PC-3 (cell line): ENCODE results near the gene DCUN1D4. TPM values are rescaled to one million over a fixed set of nuclear protein-coding genes. Genes with fewer than 3 reads are reported as not detected.

Experiments used
- ATAC-seq: fragments of 200-7000 bp; cut with Tn5 transposase; 2 replicates; pipeline ENCODE4 v1.9.1; 2020; ENCODE audit warnings: mild to moderate bottlenecking, moderate library complexity
- BruUV-seq: library from RNA; stranded (reverse); fragments of 400-500 nt; replicated peaks from 2 replicates; lab custom pipeline; 2021; lab: Mats Ljungman, UMichigan
- CTCF ChIA-PET: fragments of 300-600 bp; sonication (Branson Sonifier 250); formaldehyde crosslinking; loops from one replicate; lab custom pipeline; 2022; ENCODE audit warnings: antibody characterized with exemption; lab: Charles Lee
- POLR2A ChIA-PET: fragments of 300-600 bp; sonication (Branson Sonifier 250); formaldehyde crosslinking; loops from one replicate; lab custom pipeline; 2022; ENCODE audit warnings: antibody characterized with exemption; ENCODE audit not compliant: unreplicated experiment; lab: Charles Lee
- DNase-seq: peaks from one replicate; pipeline ENCODE4 v3.0.0-alpha.2; 2015
- H2AFZ ChIP-seq: fragments of 300-600 bp; sonication (generic); 2 replicates; pipeline ENCODE4 v1.6.0; 2016; ENCODE audit warnings: antibody characterized with exemption, low read length
- H3F3A ChIP-seq: fragments of 300-600 bp; sonication (generic); one replicate; pipeline ENCODE4 v1.6.0; 2017; ENCODE audit warnings: antibody characterized with exemption, low read length, control low read depth, mild to moderate bottlenecking; ENCODE audit not compliant: unreplicated experiment
- H3K27ac ChIP-seq: fragments of 300-600 bp; sonication (generic); 2 replicates; pipeline ENCODE4 v1.5.1; 2016; ENCODE audit warnings: mild to moderate bottlenecking, low read length
- H3K27me3 ChIP-seq: fragments of 300-600 bp; sonication (generic); 2 replicates; pipeline ENCODE4 v1.6.1; 2016; ENCODE audit warnings: low read length, mixed read lengths
- H3K36me3 ChIP-seq: fragments of 300-600 bp; sonication (generic); 2 replicates; pipeline ENCODE4 v1.6.1; 2016; ENCODE audit warnings: low read depth, mixed run types, low read length, mixed read lengths
- H3K4me1 ChIP-seq: fragments of 300-600 bp; sonication (generic); 2 replicates; pipeline ENCODE4 v1.5.1; 2016; ENCODE audit warnings: low read length; ENCODE audit not compliant: insufficient read depth
- H3K4me2 ChIP-seq: fragments of 300-600 bp; sonication (generic); 2 replicates; pipeline ENCODE4 v1.6.0; 2016; ENCODE audit warnings: low read length
- H3K4me3 ChIP-seq: fragments of 300-600 bp; sonication (generic); 2 replicates; pipeline ENCODE4 v1.5.1; 2016; ENCODE audit warnings: mild to moderate bottlenecking, low read length, mixed read lengths
- H3K79me2 ChIP-seq: fragments of 300-600 bp; sonication (generic); 2 replicates; pipeline ENCODE4 v1.6.1; 2017; ENCODE audit warnings: low read length, mixed read lengths
- H3K9ac ChIP-seq: fragments of 300-600 bp; sonication (generic); 2 replicates; pipeline ENCODE4 v1.6.0; 2016; ENCODE audit warnings: mild to moderate bottlenecking, low read length
- H3K9me2 ChIP-seq: fragments of 300-600 bp; sonication (generic); replicated peaks from 2 replicates; pipeline ENCODE4 v1.6.1; 2016; ENCODE audit warnings: mixed run types, low read length, mixed read lengths
- H3K9me3 ChIP-seq: fragments of 300-600 bp; sonication (generic); 2 replicates; pipeline ENCODE4 v1.6.1; 2016; ENCODE audit warnings: low read length, mixed read lengths
- H4K20me1 ChIP-seq: fragments of 300-600 bp; sonication (generic); 2 replicates; pipeline ENCODE4 v1.6.1; 2016; ENCODE audit warnings: low read length, mixed read lengths
- EZH2 ChIP-seq: fragments of 300-600 bp; sonication (generic); IDR thresholded peaks from one replicate; pipeline ENCODE4 v1.6.1; 2017; ENCODE audit warnings: antibody characterized with exemption, mild to moderate bottlenecking, low read length; ENCODE audit not compliant: unreplicated experiment
- EZH2phosphoT487 ChIP-seq: fragments of 300-600 bp; sonication (generic); IDR thresholded peaks from 2 replicates; pipeline ENCODE4 v1.6.1; 2018; ENCODE audit warnings: mild to moderate bottlenecking, antibody characterized with exemption, low read length, borderline replicate concordance
- intact Hi-C: fragments of 100-400 bp; cut with micrococcal nuclease; formaldehyde crosslinking; loops from 2 replicates; pipeline ENCODE4 v1.9.0; 2023
- total RNA-seq: library from RNA; depleted of rRNA; stranded (reverse); fragments of >200 nt; gene quantifications from 2 replicates; pipeline ENCODE4 v1.2.3, GENCODE V29; 2014
- TF ChIP-seq, protein P1 (sequence below): fragments of 300-600 bp; sonication (generic); conservative IDR thresholded peaks from 2 replicates; pipeline ENCODE4 v1.5.1; 2017; ENCODE audit warnings: antibody characterized with exemption, low read depth, mild to moderate bottlenecking, low read length

DCUN1D4 gene
- total RNA-seq, 1 experiment from 2014 or later, result 44.8 TPM

DNA sequence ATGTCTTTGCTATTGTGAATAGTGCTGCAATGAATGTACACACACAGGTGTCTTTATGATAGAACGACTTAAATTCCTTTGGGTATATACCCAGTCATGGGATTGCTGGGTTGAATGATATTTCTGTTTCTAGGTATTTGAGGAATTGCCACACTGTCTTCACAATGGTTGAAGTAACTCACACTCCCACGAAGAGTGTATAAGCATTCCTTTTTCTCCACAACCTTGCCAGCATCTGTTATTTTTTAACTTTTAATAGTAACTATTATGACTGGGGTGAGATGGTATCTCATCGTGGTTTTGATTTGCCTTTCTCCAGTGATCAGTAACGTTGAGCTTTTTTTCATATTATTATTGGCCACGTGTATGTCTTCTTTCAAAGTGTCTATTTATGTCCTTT, 17.6 kb upstream of the DCUN1D4 start:
- POLR2A ChIA-PET, result no interaction called here
- TF ChIP-seq EZH2 (no peak), EZH2phosphoT487 (no peak)
- TF ChIP-seq, protein P1, sequence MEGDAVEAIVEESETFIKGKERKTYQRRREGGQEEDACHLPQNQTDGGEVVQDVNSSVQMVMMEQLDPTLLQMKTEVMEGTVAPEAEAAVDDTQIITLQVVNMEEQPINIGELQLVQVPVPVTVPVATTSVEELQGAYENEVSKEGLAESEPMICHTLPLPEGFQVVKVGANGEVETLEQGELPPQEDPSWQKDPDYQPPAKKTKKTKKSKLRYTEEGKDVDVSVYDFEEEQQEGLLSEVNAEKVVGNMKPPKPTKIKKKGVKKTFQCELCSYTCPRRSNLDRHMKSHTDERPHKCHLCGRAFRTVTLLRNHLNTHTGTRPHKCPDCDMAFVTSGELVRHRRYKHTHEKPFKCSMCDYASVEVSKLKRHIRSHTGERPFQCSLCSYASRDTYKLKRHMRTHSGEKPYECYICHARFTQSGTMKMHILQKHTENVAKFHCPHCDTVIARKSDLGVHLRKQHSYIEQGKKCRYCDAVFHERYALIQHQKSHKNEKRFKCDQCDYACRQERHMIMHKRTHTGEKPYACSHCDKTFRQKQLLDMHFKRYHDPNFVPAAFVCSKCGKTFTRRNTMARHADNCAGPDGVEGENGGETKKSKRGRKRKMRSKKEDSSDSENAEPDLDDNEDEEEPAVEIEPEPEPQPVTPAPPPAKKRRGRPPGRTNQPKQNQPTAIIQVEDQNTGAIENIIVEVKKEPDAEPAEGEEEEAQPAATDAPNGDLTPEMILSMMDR, result no peak
- Histone ChIP-seq H3K79me2 (no peaks in the 10 kb centered on the region), H3K9me3 (0 out of 2 replicates have a peak, but pooled peaks cover 4% of the 10 kb centered on the region), H3K9me2 (no peaks in the 10 kb centered on the region), H3K4me2 (no peak overlapping the region), H3F3A (no peaks in the 10 kb centered on the region), H3K9ac (no peak overlapping the region), H4K20me1 (no peaks in the 10 kb centered on the region), H3K4me3 (no peak overlapping the region), H3K4me1 (no peaks in the 10 kb centered on the region), H3K27me3 (no peaks in the 10 kb centered on the region), H2AFZ (no peak overlapping the region), H3K27ac (no peak overlapping the region), H3K36me3 (no peaks in the 10 kb centered on the region)
- intact Hi-C loops, result no loop called here
- CTCF ChIA-PET, result no interaction called here
- no TSS peak for BruUV-seq
- no peak for DNase-seq
- ATAC-seq, result no peak

- no peaks in the 10 kb centered on the region for H3F3A ChIP-seq
- H3K27me3 ChIP-seq, result no peaks in the 10 kb centered on the region
- no peak overlapping the region for H3K9ac ChIP-seq
- ATAC-seq, result no peak
- CTCF ChIA-PET, result no interaction called here
- no peak overlapping the region for H3K4me2 ChIP-seq
- no TSS peak for BruUV-seq
- H2AFZ ChIP-seq, result no peak overlapping the region
- H3K4me1 ChIP-seq, result no peaks in the 10 kb centered on the region
- no peak overlapping the region for H3K27ac ChIP-seq
- no peaks in the 10 kb centered on the region for H4K20me1 ChIP-seq
- intact Hi-C loops, result loop anchor here (2.0 kb wide), 1 partner anchor 65 kb away; no protein-coding TSS in a partner anchor
- H3K4me3 ChIP-seq, result no peak overlapping the region
- no peaks in the 10 kb centered on the region for H3K36me3 ChIP-seq
- POLR2A ChIA-PET, result interaction anchor here (0.7 kb wide), 1 partner anchor 12 kb away, joined by 3 read pairs; no protein-coding TSS in a partner anchor
- H3K79me2 ChIP-seq, result no peaks in the 10 kb centered on the region
- TF ChIP-seq EZH2phosphoT487 (no peak), EZH2 (no peak)
- TF ChIP-seq, protein P1, result no peak
- H3K9me3 ChIP-seq, result no peaks in the 10 kb centered on the region
- H3K9me2 ChIP-seq, result no peaks in the 10 kb centered on the region
- no peak for DNase-seq
Observed at GRCh38 chr4:51830156-51830720, 12.7 kb upstream of the DCUN1D4 start.

DNA sequence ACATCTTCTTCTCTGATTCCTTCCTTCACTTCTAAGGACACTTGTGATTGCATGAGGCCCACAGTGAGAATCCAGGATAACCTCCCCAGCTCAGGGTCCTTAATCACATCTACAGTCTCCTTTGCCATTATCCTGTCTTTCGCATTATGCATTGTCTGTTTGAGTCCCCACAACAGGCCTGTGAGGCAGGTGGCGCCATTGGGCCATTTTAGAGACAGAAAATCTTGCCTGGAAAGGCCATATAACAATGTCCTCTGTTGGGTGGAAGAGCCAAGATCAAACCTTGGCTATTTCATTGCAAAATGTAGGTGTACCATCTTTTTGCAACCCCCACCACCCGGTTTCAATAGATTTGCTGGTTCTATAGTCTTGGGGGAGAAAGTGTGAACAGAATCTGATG, 11.8 kb upstream of the DCUN1D4 start:
- POLR2A ChIA-PET, result no interaction called here
- ATAC-seq (peak; percentile 98), DNase-seq (peak; percentile 82)
- H3K79me2 ChIP-seq, result no peaks in the 10 kb centered on the region
- no peaks in the 10 kb centered on the region for H3K27me3 ChIP-seq
- TF ChIP-seq, protein P1, result peak; percentile 95
- TF ChIP-seq EZH2 (no peak), EZH2phosphoT487 (no peak)
- CTCF ChIA-PET, result no interaction called here
- no peaks in the 10 kb centered on the region for H3K4me1 ChIP-seq
- H3K36me3 ChIP-seq, result no peaks in the 10 kb centered on the region
- BruUV-seq, result no TSS peak
- no peak overlapping the region for H2AFZ ChIP-seq
- H3K9me3 ChIP-seq, result no peaks in the 10 kb centered on the region
- H3K9ac ChIP-seq, result no peak overlapping the region
- H3K9me2 ChIP-seq, result no peaks in the 10 kb centered on the region
- no peak overlapping the region for H3K27ac ChIP-seq
- no peak overlapping the region for H3K4me2 ChIP-seq
- no peaks in the 10 kb centered on the region for H3F3A ChIP-seq
- no peak overlapping the region for H3K4me3 ChIP-seq
- intact Hi-C loops, result loop anchor here (1.0 to 2.0 kb wide), 3 partner anchors 39 to 195 kb away; no protein-coding TSS in a partner anchor
- H4K20me1 ChIP-seq, result no peaks in the 10 kb centered on the region
